ENCODE data around the gene VPS13C. TPM values are rescaled to one million over a fixed set of nuclear protein-coding genes. Genes with fewer than 3 reads are reported as not detected.
A peak's percentile ranks its signal among the peaks of the same experiment; 100 is the strongest.

The VPS13C gene
- total RNA-seq, 4 donors from 2014 or later, result 27.6 to 79.6 (median 30.5) TPM

GRCh38 chr15:62058327-62059028 is 1.8 kb downstream of the VPS13C start:
- Histone ChIP-seq H3K27me3 (no peaks in the 10 kb centered on the region), H3K27ac (no peak overlapping the region), H3K4me1 (peaks cover 19 to 28% of the 10 kb centered on the region in 2 donors), H3K9me3 (no peaks in the 10 kb centered on the region), H3K4me3 (no peak overlapping the region), H3K36me3 (no peaks in the 10 kb centered on the region)
- in situ Hi-C loops (cut with MboI; ENCODE audit: low sequenced_read_pairs in 4 of 4) (loop anchor here in 1 of 4 donors (25.0 kb wide), 1 partner anchor 96 kb away; no protein-coding TSS in a partner anchor), intact Hi-C loops (cut with DNase I; ENCODE audit: low total_unique reads) (no loop called here)
- DNase-seq (no peak), ATAC-seq (no peak)
- TF ChIP-seq CTCF (IDR thresholded peaks at IDR 0.05 in 4 of 5, conservative IDR thresholded peaks at IDR 0.05 in 1 of 5), result no peak

- Histone ChIP-seq H3K27me3 (no peaks in the 10 kb centered on the region), H3K36me3 (no peaks in the 10 kb centered on the region), H3K27ac (no peak overlapping the region), H3K4me3 (no peak overlapping the region), H3K9me3 (no peaks in the 10 kb centered on the region), H3K4me1 (peaks cover 29 to 38% of the 10 kb centered on the region in 2 donors)
- DNase-seq, result no peak
- intact Hi-C loops (cut with DNase I; ENCODE audit: low total_unique reads), result no loop called here
- no peak for TF ChIP-seq CTCF (IDR thresholded peaks at IDR 0.05 in 4 of 5, conservative IDR thresholded peaks at IDR 0.05 in 1 of 5)
- TF ChIP-seq POLR2A (IDR thresholded peaks at IDR 0.05), result no peak
- no peak for ATAC-seq
- in situ Hi-C loops (cut with MboI; ENCODE audit: low sequenced_read_pairs in 4 of 4), result loop anchor here in 1 of 4 donors (25.0 kb wide), 1 partner anchor 95 kb away; no protein-coding TSS in a partner anchor
These were observed 2.8 kb downstream of the VPS13C start for GRCh38 chr15:62057341-62057980.

GRCh38 chr15:62054979-62055378 is 5.3 kb downstream of the VPS13C start:
- DNase-seq (no peak), ATAC-seq (no peak)
- in situ Hi-C loops (cut with MboI; ENCODE audit: low sequenced_read_pairs in 4 of 4), result loop anchor here in 1 of 4 donors (25.0 kb wide), 1 partner anchor 93 kb away; no protein-coding TSS in a partner anchor
- TF ChIP-seq CTCF (IDR thresholded peaks at IDR 0.05 in 4 of 5, conservative IDR thresholded peaks at IDR 0.05 in 1 of 5), result no peak
- no peak for TF ChIP-seq POLR2A (IDR thresholded peaks at IDR 0.05)
- H3K4me1 ChIP-seq, result peaks cover 45 to 48% of the 10 kb centered on the region in 2 donors
- no peaks in the 10 kb centered on the region for H3K9me3 ChIP-seq
- no peak overlapping the region for H3K27ac ChIP-seq
- no peaks in the 10 kb centered on the region for H3K36me3 ChIP-seq
- intact Hi-C loops (cut with DNase I; ENCODE audit: low total_unique reads), result no loop called here
- no peaks in the 10 kb centered on the region for H3K27me3 ChIP-seq
- H3K4me3 ChIP-seq, result no peak overlapping the region

- ATAC-seq, result peak; percentile 64 to 78
- H3K27ac ChIP-seq, result peak overlapping the region; percentile 24 to 48 (median 38)
- no peaks in the 10 kb centered on the region for H3K27me3 ChIP-seq
- H3K4me1 ChIP-seq, result peaks cover 38 to 42% of the 10 kb centered on the region in 2 donors
- no peak overlapping the region for H3K4me3 ChIP-seq
- intact Hi-C loops (cut with DNase I; ENCODE audit: low total_unique reads) (loop anchor here (1.0 kb wide), 1 partner anchor 15 kb away; no protein-coding TSS in a partner anchor), in situ Hi-C loops (cut with MboI; ENCODE audit: low sequenced_read_pairs in 4 of 4) (loop anchor here in 1 of 4 donors (25.0 kb wide), 1 partner anchor 91 kb away; no protein-coding TSS in a partner anchor)
- DNase-seq, result no peak
- TF ChIP-seq CTCF (IDR thresholded peaks at IDR 0.05 in 4 of 5, conservative IDR thresholded peaks at IDR 0.05 in 1 of 5), result no peak
- no peak for TF ChIP-seq POLR2A (IDR thresholded peaks at IDR 0.05)
- H3K9me3 ChIP-seq, result no peaks in the 10 kb centered on the region
- no peaks in the 10 kb centered on the region for H3K36me3 ChIP-seq
These were observed 6.7 kb downstream of the VPS13C start for GRCh38 chr15:62053439-62054085.
